ENCODE measurements around the gene TENM4.

DNA sequence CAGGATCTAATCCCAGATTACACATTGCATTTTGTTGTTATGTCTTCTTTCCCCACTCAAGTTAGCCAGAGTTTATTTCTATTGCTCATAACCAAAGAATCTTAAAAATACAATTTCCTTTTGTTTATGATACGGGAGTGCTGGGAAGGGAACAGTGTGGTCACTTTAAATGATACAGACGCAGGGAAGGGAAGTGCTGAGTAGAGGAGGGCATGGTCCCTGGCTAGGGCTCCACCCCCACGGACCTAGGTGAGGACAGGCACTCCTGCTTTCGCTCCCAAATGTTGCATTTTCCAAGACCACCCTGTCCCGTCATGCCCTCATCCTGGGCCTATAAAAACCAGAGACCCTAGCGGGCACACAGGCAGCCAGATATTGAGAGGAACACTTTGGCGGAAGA lies 835.5 kb downstream of the TENM4 start:
- TF ChIP-seq, protein P1, sequence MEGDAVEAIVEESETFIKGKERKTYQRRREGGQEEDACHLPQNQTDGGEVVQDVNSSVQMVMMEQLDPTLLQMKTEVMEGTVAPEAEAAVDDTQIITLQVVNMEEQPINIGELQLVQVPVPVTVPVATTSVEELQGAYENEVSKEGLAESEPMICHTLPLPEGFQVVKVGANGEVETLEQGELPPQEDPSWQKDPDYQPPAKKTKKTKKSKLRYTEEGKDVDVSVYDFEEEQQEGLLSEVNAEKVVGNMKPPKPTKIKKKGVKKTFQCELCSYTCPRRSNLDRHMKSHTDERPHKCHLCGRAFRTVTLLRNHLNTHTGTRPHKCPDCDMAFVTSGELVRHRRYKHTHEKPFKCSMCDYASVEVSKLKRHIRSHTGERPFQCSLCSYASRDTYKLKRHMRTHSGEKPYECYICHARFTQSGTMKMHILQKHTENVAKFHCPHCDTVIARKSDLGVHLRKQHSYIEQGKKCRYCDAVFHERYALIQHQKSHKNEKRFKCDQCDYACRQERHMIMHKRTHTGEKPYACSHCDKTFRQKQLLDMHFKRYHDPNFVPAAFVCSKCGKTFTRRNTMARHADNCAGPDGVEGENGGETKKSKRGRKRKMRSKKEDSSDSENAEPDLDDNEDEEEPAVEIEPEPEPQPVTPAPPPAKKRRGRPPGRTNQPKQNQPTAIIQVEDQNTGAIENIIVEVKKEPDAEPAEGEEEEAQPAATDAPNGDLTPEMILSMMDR (IDR thresholded peaks at IDR 0.05; ENCODE audit: poor library complexity, severe bottlenecking), result no peak
- TF ChIP-seq POLR2AphosphoS5 (IDR thresholded peaks at IDR 0.05) (no peak), EZH2 (IDR thresholded peaks at IDR 0.05; ENCODE audit: borderline replicate concordance, insufficient read depth, low read length, poor library complexity, severe bottlenecking) (no peak), MXI1 (conservative IDR thresholded peaks at IDR 0.05; ENCODE audit: poor library complexity, severe bottlenecking) (no peak), RAD21 (conservative IDR thresholded peaks at IDR 0.05) (no peak), EP300 (conservative IDR thresholded peaks at IDR 0.05; ENCODE audit: poor library complexity, severe bottlenecking) (no peak), SMC3 (conservative IDR thresholded peaks at IDR 0.05; ENCODE audit: poor library complexity) (no peak), TAF1 (IDR thresholded peaks at IDR 0.05; ENCODE audit: low read depth) (no peak)
- TF ChIP-seq, protein P2, sequence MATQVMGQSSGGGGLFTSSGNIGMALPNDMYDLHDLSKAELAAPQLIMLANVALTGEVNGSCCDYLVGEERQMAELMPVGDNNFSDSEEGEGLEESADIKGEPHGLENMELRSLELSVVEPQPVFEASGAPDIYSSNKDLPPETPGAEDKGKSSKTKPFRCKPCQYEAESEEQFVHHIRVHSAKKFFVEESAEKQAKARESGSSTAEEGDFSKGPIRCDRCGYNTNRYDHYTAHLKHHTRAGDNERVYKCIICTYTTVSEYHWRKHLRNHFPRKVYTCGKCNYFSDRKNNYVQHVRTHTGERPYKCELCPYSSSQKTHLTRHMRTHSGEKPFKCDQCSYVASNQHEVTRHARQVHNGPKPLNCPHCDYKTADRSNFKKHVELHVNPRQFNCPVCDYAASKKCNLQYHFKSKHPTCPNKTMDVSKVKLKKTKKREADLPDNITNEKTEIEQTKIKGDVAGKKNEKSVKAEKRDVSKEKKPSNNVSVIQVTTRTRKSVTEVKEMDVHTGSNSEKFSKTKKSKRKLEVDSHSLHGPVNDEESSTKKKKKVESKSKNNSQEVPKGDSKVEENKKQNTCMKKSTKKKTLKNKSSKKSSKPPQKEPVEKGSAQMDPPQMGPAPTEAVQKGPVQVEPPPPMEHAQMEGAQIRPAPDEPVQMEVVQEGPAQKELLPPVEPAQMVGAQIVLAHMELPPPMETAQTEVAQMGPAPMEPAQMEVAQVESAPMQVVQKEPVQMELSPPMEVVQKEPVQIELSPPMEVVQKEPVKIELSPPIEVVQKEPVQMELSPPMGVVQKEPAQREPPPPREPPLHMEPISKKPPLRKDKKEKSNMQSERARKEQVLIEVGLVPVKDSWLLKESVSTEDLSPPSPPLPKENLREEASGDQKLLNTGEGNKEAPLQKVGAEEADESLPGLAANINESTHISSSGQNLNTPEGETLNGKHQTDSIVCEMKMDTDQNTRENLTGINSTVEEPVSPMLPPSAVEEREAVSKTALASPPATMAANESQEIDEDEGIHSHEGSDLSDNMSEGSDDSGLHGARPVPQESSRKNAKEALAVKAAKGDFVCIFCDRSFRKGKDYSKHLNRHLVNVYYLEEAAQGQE (IDR thresholded peaks at IDR 0.05; ENCODE audit: borderline replicate concordance), result no peak
